SK-N-SH (cell line): Measurements from ENCODE around the gene FRMD4B. TPM values are rescaled to one million over a fixed set of nuclear protein-coding genes. Genes with fewer than 3 reads are reported as not detected.

Experiments used
- CTCF ChIA-PET: fragments of 300-600, 350-600 bp; formaldehyde crosslinking; extraction: SDS; loops from one replicate; lab custom pipeline; 2021; lab: Yijun Ruan, JAX
- POLR2A ChIA-PET: fragments of 350-600 bp; sonication (Branson Sonifier 250); formaldehyde crosslinking; extraction: SDS; loops from one replicate; lab custom pipeline; 2020; ENCODE audit warnings: antibody characterized with exemption, inconsistent platforms; lab: Yijun Ruan, JAX
- DNase-seq: peaks from one replicate; pipeline ENCODE4 v3.0.0; 2012
- H2AFZ ChIP-seq: fragments of 200-600 bp; sonication (generic); 2 replicates; pipeline ENCODE4 v1.8.1; 2016; ENCODE audit warnings: antibody characterized with exemption, mild to moderate bottlenecking, low read depth
- H3F3A ChIP-seq: fragments of 200-600 bp; sonication (generic); replicated peaks from 2 replicates; pipeline ENCODE3; 2016; ENCODE audit warnings: antibody characterized with exemption, mild to moderate bottlenecking; ENCODE audit not compliant: insufficient read depth
- H3K27ac ChIP-seq, 2 experiments: fragments of 200-500 bp in 1 of 2; fragments of 200-600 bp in 1 of 2; sonication (Bioruptor generic) in 1 of 2; sonication (generic), shearing (Covaris generic) in 1 of 2; 2 replicates each; pipeline versions ENCODE4 v1.5.1 to v1.6.1; 2014 to 2016; ENCODE audit warnings: low read depth in 2 of 2, inconsistent platforms in 1 of 2, low read length in 1 of 2, mild to moderate bottlenecking in 1 of 2, mixed read lengths in 1 of 2
- H3K27me3 ChIP-seq: fragments of 200-600 bp; sonication (generic), shearing (Covaris generic); 2 replicates; pipeline ENCODE4 v1.6.1; 2016; ENCODE audit warnings: mixed run types; ENCODE audit not compliant: insufficient read depth
- H3K36me3 ChIP-seq, 2 experiments: fragments of 200-500 bp in 1 of 2; fragments of 200-600 bp in 1 of 2; sonication (Bioruptor generic) in 1 of 2; sonication (generic) in 1 of 2; replicated peaks in 1 of 2; 2 replicates each; pipeline versions ENCODE3 to v1.5.1; 2014 to 2016; ENCODE audit warnings: low read length in 1 of 2, mild to moderate bottlenecking in 1 of 2; ENCODE audit not compliant: insufficient read depth in 2 of 2, control insufficient read depth in 1 of 2
- H3K4me1 ChIP-seq, 2 experiments: fragments of 200-500 bp in 1 of 2; fragments of 200-600 bp in 1 of 2; sonication (Bioruptor generic) in 1 of 2; sonication (generic), shearing (Covaris generic) in 1 of 2; 2 replicates each; pipeline versions ENCODE4 v1.5.1 to v1.6.1; 2014 to 2016; ENCODE audit warnings: low read depth in 1 of 2, low read length in 1 of 2, mixed run types in 1 of 2; ENCODE audit not compliant: insufficient read depth in 2 of 2, control insufficient read depth in 1 of 2
- H3K4me2 ChIP-seq: fragments of 200-600 bp; sonication (generic), shearing (Covaris generic); 2 replicates; pipeline ENCODE4 v1.6.1; 2017; ENCODE audit warnings: mixed run types
- H3K4me3 ChIP-seq, 2 experiments: fragments of 200-500 bp in 1 of 2; fragments of 200-600 bp in 1 of 2; sonication (Bioruptor generic) in 1 of 2; sonication (generic), shearing (Covaris generic) in 1 of 2; 2 replicates each; pipeline versions ENCODE4 v1.5.1 to v1.8.1; 2014 to 2016; ENCODE audit warnings: low read depth in 2 of 2, inconsistent platforms in 1 of 2, low read length in 1 of 2, mild to moderate bottlenecking in 1 of 2, mixed read lengths in 1 of 2, moderate library complexity in 1 of 2
- H3K79me2 ChIP-seq: fragments of 200-600 bp; sonication (generic); 2 replicates; pipeline ENCODE4 v1.8.1; 2017; ENCODE audit warnings: mild to moderate bottlenecking; ENCODE audit not compliant: insufficient read depth
- H3K9ac ChIP-seq: fragments of 200-600 bp; sonication (generic); 2 replicates; pipeline ENCODE4 v1.6.1; 2017; ENCODE audit warnings: mixed run types
- H3K9me2 ChIP-seq: fragments of 200-600 bp; sonication (generic); 2 replicates; pipeline ENCODE4 v1.6.1; 2017; ENCODE audit warnings: mixed run types
- H3K9me3 ChIP-seq: fragments of 200-600 bp; sonication (generic); 2 replicates; pipeline ENCODE4 v1.6.1; 2017; ENCODE audit warnings: mixed run types, mild to moderate bottlenecking, moderate library complexity
- H4K20me1 ChIP-seq: fragments of 200-600 bp; sonication (generic); 2 replicates; pipeline ENCODE4 v1.6.1; 2017; ENCODE audit warnings: mild to moderate bottlenecking, mixed run types; ENCODE audit not compliant: insufficient read depth
- ELF1 ChIP-seq: IDR thresholded peaks from 2 replicates; pipeline ENCODE4 v1.4.0; 2012
- FOXJ3 ChIP-seq: sonication (generic); formaldehyde crosslinking; IDR thresholded peaks from 2 replicates; pipeline ENCODE4 v1.5.1; 2020; ENCODE audit warnings: mild to moderate bottlenecking, missing genetic modification reagents
- GATA2 ChIP-seq: sonication (generic); formaldehyde crosslinking; IDR thresholded peaks from 2 replicates; pipeline ENCODE4 v1.5.0; 2020; ENCODE audit warnings: mild to moderate bottlenecking, missing genetic modification reagents
- JUND ChIP-seq: IDR thresholded peaks from 2 replicates; pipeline ENCODE4 v1.4.0; 2012
- MAX ChIP-seq: IDR thresholded peaks from 2 replicates; pipeline ENCODE4 v1.4.0; 2012; ENCODE audit warnings: low read depth
- MEF2A ChIP-seq: IDR thresholded peaks from 2 replicates; pipeline ENCODE4 v1.4.0; 2012; ENCODE audit warnings: low read depth, borderline replicate concordance
- RAD21 ChIP-seq: IDR thresholded peaks from 2 replicates; pipeline ENCODE4 v1.6.1; 2012; ENCODE audit warnings: mild to moderate bottlenecking, low read length
- TAF1 ChIP-seq: IDR thresholded peaks from 2 replicates; pipeline ENCODE4 v1.6.1; 2012; ENCODE audit warnings: low read depth, mild to moderate bottlenecking, low read length, moderate library complexity, borderline replicate concordance
- TCF12 ChIP-seq: IDR thresholded peaks from 2 replicates; pipeline ENCODE4 v1.4.0; 2012
- TEAD4 ChIP-seq: IDR thresholded peaks from 2 replicates; pipeline ENCODE4 v1.4.0; 2012; ENCODE audit warnings: mild to moderate bottlenecking, borderline replicate concordance; ENCODE audit not compliant: insufficient read depth
- ZBTB33 ChIP-seq: IDR thresholded peaks from 2 replicates; pipeline ENCODE4 v1.4.0; 2012; ENCODE audit warnings: low read depth, borderline replicate concordance
- WGBS: methylation state at CpG from one replicate; pipeline ENCODE4 v1.1.6; 2017; ENCODE audit warnings: low lambda C conversion rate; 5-methylcytosine and 5-hydroxymethylcytosine counted together
- polyA plus RNA-seq, 3 experiments: library from polyadenylated mRNA; depleted of rRNA; stranded (reverse); fragments of >200 nt; gene quantifications; 2 replicates each; pipeline ENCODE4 v1.2.3, GENCODE V29; 2012

The FRMD4B gene
- polyA plus RNA-seq, 1 of the 3 experiments (the other 2 are of a cell fraction), result 0.53 TPM

- H3K4me3 ChIP-seq, result no peak overlapping the region
- H3K4me1 ChIP-seq, result peaks cover 7 to 18% of the 10 kb centered on the region in 2 experiments; a peak in 3 of 4 replicates
- no peaks in the 10 kb centered on the region for H3K9me2 ChIP-seq
- no peak overlapping the region for H3K4me2 ChIP-seq
- H3K27me3 ChIP-seq, result no peaks in the 10 kb centered on the region
- DNase-seq, result no peak
- peaks cover 20% of the 10 kb centered on the region for H3F3A ChIP-seq
- no peak for TF ChIP-seq TCF12
- TF ChIP-seq MEF2A, result no peak
- no peak for TF ChIP-seq RAD21
- TF ChIP-seq TEAD4, result no peak
- TF ChIP-seq JUND, result no peak
- no peak for TF ChIP-seq FOXJ3 (CRISPR knock-in tag)
- no peak for TF ChIP-seq ELF1
- TF ChIP-seq ZBTB33, result no peak
- TF ChIP-seq MAX, result no peak
- H3K9ac ChIP-seq, result no peak overlapping the region
- no peak overlapping the region for H2AFZ ChIP-seq
- WGBS, result 82% methylated on average over 4 of the region's 4 CpGs
- H3K79me2 ChIP-seq, result no peaks in the 10 kb centered on the region
- ChIA-PET CTCF (interaction anchor here (3.3 to 5.9 kb wide), 2 partner anchors 14 to 131 kb away, joined by 15 to 26 read pairs; no protein-coding TSS in a partner anchor), POLR2A (no interaction called here)
- no peak overlapping the region for H3K27ac ChIP-seq
- no peaks in the 10 kb centered on the region for H3K36me3 ChIP-seq
- H3K9me3 ChIP-seq, result no peaks in the 10 kb centered on the region
- H4K20me1 ChIP-seq, result no peaks in the 10 kb centered on the region
Measured at GRCh38 chr3:69292185-69292584, 93.7 kb downstream of the FRMD4B start.

GRCh38 chr3:69290430-69290829 is 95.5 kb downstream of the FRMD4B start:
- WGBS, result 79% methylated on average over 3 of the region's 3 CpGs
- Histone ChIP-seq H3K36me3 (peaks cover 0 to 10% of the 10 kb centered on the region in 2 experiments), H3K27me3 (no peaks in the 10 kb centered on the region)
- TF ChIP-seq GATA2 (CRISPR knock-in tag) (peak; percentile 15; the same call in 1 of the 2 replicates), TAF1 (no peak)
- TF ChIP-seq, all 33 proteins: peak for 1
- H3K4me2 ChIP-seq, result no peak overlapping the region
- POLR2A ChIA-PET, result no interaction called here
- no peak overlapping the region for H3K27ac ChIP-seq
- no peaks in the 10 kb centered on the region for H3K9me2 ChIP-seq
- H3K79me2 ChIP-seq, result no peaks in the 10 kb centered on the region
- no peaks in the 10 kb centered on the region for H4K20me1 ChIP-seq
- H2AFZ ChIP-seq, result no peak overlapping the region
- peaks cover 20% of the 10 kb centered on the region for H3F3A ChIP-seq
- CTCF ChIA-PET, result interaction anchor here (1.9 to 5.9 kb wide), 3 partner anchors 16 to 129 kb away, joined by 6 to 26 read pairs (median 11); no protein-coding TSS in a partner anchor
- H3K9me3 ChIP-seq, result no peaks in the 10 kb centered on the region
- no peak overlapping the region for H3K9ac ChIP-seq
- peaks cover 7 to 15% of the 10 kb centered on the region in 2 experiments; a peak in 3 of 4 replicates for H3K4me1 ChIP-seq
- no peak for DNase-seq
- H3K4me3 ChIP-seq, result no peak overlapping the region
